MM.1S (cell line): ENCODE measurements around the gene EFNA3.

ENCODE experiments used
- EZH2 ChIP-seq: fragments of 300-600 bp; sonication (generic); optimal IDR thresholded peaks from 2 replicates; pipeline ENCODE3; 2017; ENCODE audit warnings: low read depth, mild to moderate bottlenecking, antibody characterized with exemption, low read length, mixed read lengths
- TF ChIP-seq, protein P1 (sequence below): fragments of 300-600 bp; sonication (generic); IDR thresholded peaks from 2 replicates; pipeline ENCODE4 v1.5.1; 2016; ENCODE audit warnings: antibody characterized with exemption, low read length, mixed read lengths

DNA sequence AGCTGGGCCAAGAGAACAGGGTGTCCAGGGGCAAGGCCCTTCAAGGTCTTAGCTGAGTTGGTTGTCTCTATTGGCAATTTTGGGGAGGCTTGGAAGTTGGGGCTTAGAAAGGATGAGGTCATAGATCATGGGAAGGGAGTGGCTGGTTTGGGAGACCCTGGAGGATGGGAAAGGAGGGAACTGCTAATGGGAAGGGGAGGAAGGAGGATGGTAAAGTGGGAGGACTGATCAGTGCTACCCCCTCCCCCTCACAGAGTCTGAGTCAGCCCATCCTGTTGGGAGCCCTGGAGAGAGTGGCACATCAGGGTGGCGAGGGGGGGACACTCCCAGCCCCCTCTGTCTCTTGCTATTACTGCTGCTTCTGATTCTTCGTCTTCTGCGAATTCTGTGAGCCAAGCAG, 10.0 kb upstream of the EFNA3 start:
- TF ChIP-seq, protein P1, sequence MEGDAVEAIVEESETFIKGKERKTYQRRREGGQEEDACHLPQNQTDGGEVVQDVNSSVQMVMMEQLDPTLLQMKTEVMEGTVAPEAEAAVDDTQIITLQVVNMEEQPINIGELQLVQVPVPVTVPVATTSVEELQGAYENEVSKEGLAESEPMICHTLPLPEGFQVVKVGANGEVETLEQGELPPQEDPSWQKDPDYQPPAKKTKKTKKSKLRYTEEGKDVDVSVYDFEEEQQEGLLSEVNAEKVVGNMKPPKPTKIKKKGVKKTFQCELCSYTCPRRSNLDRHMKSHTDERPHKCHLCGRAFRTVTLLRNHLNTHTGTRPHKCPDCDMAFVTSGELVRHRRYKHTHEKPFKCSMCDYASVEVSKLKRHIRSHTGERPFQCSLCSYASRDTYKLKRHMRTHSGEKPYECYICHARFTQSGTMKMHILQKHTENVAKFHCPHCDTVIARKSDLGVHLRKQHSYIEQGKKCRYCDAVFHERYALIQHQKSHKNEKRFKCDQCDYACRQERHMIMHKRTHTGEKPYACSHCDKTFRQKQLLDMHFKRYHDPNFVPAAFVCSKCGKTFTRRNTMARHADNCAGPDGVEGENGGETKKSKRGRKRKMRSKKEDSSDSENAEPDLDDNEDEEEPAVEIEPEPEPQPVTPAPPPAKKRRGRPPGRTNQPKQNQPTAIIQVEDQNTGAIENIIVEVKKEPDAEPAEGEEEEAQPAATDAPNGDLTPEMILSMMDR = no peak
- no peak for TF ChIP-seq EZH2
